ENCODE results near the gene HS6ST1. TPM values are rescaled to one million over a fixed set of nuclear protein-coding genes. Genes with fewer than 3 reads are reported as not detected.
"Not testable (repeated sequence)": the region's sequence is repeated elsewhere in the genome, so short reads cannot be mapped to it uniquely, and the experiment has no call there.

Gene HS6ST1
- total and polyA plus RNA-seq, 4 donors = 17.9 to 31.9 (median 25.4) TPM

DNA sequence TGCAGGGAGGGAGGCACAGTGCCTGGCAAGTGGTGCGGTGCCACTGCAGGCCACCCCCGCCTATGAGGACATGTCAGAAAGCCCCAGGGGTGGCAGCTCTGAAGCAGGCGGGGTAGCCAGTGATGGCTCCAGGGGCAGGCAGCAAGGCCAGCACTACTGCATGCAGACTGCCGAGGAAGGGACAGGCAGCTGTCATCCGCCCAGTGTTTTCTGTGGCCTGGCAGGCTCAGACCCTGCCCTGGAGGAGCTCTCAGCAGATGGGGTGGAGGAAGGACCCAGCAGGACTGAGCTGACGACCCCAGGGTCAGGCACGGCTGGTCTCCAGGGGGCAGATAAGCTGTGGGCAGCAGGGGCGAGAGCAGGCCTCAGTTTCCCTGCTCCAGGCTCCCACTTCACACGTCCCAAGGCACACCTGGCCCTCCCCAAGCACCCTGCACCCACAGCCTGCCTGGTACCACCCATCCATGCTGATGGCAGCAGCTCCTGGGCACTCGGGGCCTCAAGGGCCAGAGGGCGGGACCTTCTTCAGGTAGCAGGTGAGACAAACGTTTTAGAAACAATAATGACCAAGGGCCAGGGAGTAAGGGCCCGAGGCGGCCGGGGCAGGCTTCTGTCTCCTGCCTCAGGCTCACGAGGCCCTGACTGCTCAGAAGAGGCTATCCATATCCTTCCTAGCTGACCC, 48.5 kb downstream of the HS6ST1 start:
- Histone ChIP-seq H3K9me3 (ENCODE audit: control insufficient read depth in 4 of 4, low read length in 3 of 4) (no peaks in the 10 kb centered on the region), H3K4me3 (ENCODE audit: low read depth in 1 of 3, low read length in 3 of 3) (no peak overlapping the region), H3K4me1 (ENCODE audit: control insufficient read depth in 4 of 4, insufficient read depth in 4 of 4, low read length in 3 of 4) (peaks cover 16 to 53% (median 36%) of the 10 kb centered on the region in 4 donors), H3K27me3 (ENCODE audit: control insufficient read depth in 4 of 4, insufficient read depth in 4 of 4, low read length in 3 of 4) (no peaks in the 10 kb centered on the region), H3K36me3 (ENCODE audit: control insufficient read depth in 4 of 4, insufficient read depth in 3 of 4, low read depth in 1 of 4, low read length in 3 of 4) (peaks cover 0 to 6% (median 2%) of the 10 kb centered on the region in 4 donors), H3K27ac (ENCODE audit: low read depth in 1 of 2, low read length in 2 of 2) (peak overlapping the region; percentile 14 to 45), H3K9ac (ENCODE audit: low read depth in 1 of 2, low read length in 2 of 2) (no peak overlapping the region)
- DNase-seq (ENCODE audit: low spot score) = no peak
- WGBS = 82% methylated on average over 16 of the region's 16 CpGs
- no peak for TF ChIP-seq MAX (IDR thresholded peaks at IDR 0.05)
- no peak for TF ChIP-seq NR2F2 (IDR thresholded peaks at IDR 0.05)
- TF ChIP-seq JUND (IDR thresholded peaks at IDR 0.05) = no peak
- TF ChIP-seq YY1 (IDR thresholded peaks at IDR 0.05) = no peak

- peak; percentile 22 for DNase-seq (ENCODE audit: low spot score)
- Histone ChIP-seq H3K4me1 (ENCODE audit: control insufficient read depth in 4 of 4, insufficient read depth in 4 of 4, low read length in 3 of 4) (peaks cover 16 to 53% (median 36%) of the 10 kb centered on the region in 4 donors), H3K9ac (ENCODE audit: low read depth in 1 of 2, low read length in 2 of 2) (no peak overlapping the region), H3K9me3 (ENCODE audit: control insufficient read depth in 4 of 4, low read length in 3 of 4) (no peaks in the 10 kb centered on the region), H3K27me3 (ENCODE audit: control insufficient read depth in 4 of 4, insufficient read depth in 4 of 4, low read length in 3 of 4) (no peaks in the 10 kb centered on the region), H3K4me3 (ENCODE audit: low read depth in 1 of 3, low read length in 3 of 3) (no peak overlapping the region), H3K36me3 (ENCODE audit: control insufficient read depth in 4 of 4, insufficient read depth in 3 of 4, low read depth in 1 of 4, low read length in 3 of 4) (peaks cover 0 to 5% (median 1%) of the 10 kb centered on the region in 4 donors), H3K27ac (ENCODE audit: low read depth in 1 of 2, low read length in 2 of 2) (peak overlapping the region in 1 of 2 donors; percentile 45)
- TF ChIP-seq ZBTB33 (IDR thresholded peaks at IDR 0.05) = no peak
- WGBS = 87% methylated on average over 27 of the region's 27 CpGs
Measured at GRCh38 chr2:128269063-128269989, 49.3 kb downstream of the HS6ST1 start.

DNA sequence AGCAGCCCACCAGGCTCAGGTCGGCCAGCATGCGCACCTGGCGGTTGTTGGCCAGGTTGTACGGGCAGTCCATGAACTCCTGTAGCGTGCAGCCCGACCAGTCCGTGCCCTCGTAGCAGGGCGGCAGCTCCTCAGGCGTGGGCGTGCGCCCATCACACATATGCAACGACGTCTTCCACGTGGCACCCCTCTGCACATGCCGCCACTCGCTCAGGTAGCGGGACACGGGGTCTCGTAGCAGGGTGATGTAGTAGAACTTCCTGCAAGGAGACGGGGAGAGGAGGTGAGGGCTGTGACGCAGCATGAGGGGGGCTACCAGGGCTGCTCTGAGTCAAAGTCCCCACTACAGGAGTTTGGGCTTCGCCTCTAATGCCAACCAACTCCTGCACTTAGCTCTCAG, 50.1 kb downstream of the HS6ST1 start:
- not testable (repeated sequence) for H3K27me3 ChIP-seq (ENCODE audit: control insufficient read depth in 4 of 4, insufficient read depth in 4 of 4, low read length in 3 of 4); H3K27ac ChIP-seq (ENCODE audit: low read depth in 1 of 2, low read length in 2 of 2); H3K9me3 ChIP-seq (ENCODE audit: control insufficient read depth in 4 of 4, low read length in 3 of 4); H3K9ac ChIP-seq (ENCODE audit: low read depth in 1 of 2, low read length in 2 of 2); DNase-seq (ENCODE audit: low spot score); H3K4me3 ChIP-seq (ENCODE audit: low read depth in 1 of 3, low read length in 3 of 3); H3K36me3 ChIP-seq (ENCODE audit: control insufficient read depth in 4 of 4, insufficient read depth in 3 of 4, low read depth in 1 of 4, low read length in 3 of 4)
- H3K4me1 ChIP-seq (ENCODE audit: control insufficient read depth in 4 of 4, insufficient read depth in 4 of 4, low read length in 3 of 4) = peaks cover 16 to 49% (median 35%) of the 10 kb centered on the region in 4 donors
- WGBS = 95% methylated on average over 20 of the region's 23 CpGs

DNA sequence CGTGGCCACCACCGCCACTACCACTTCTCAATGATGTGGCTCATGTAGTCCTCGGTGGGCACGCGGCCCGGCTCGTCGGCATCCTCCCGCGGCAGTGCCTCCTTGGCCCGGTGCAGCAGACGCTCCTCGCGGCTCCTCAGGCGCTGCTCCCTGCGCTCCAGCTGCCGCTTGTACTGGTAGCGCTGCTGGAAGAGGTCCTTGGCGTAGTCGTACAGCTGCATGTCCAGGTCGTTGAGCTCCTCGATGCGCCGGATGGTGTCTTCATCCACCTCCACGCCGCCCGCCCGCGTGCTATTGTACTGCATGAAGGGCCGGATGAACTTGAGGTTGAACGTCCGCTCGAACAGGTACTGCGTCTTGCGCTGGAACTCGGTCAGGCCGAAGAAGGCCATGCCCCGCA, 50.5 kb downstream of the HS6ST1 start:
- not testable (repeated sequence) for H3K4me3 ChIP-seq (ENCODE audit: low read depth in 1 of 3, low read length in 3 of 3); H3K9ac ChIP-seq (ENCODE audit: low read depth in 1 of 2, low read length in 2 of 2); H3K36me3 ChIP-seq (ENCODE audit: control insufficient read depth in 4 of 4, insufficient read depth in 3 of 4, low read depth in 1 of 4, low read length in 3 of 4); DNase-seq (ENCODE audit: low spot score); H3K9me3 ChIP-seq (ENCODE audit: control insufficient read depth in 4 of 4, low read length in 3 of 4); H3K27me3 ChIP-seq (ENCODE audit: control insufficient read depth in 4 of 4, insufficient read depth in 4 of 4, low read length in 3 of 4); H3K27ac ChIP-seq (ENCODE audit: low read depth in 1 of 2, low read length in 2 of 2)
- peaks cover 16 to 44% (median 33%) of the 10 kb centered on the region in 4 donors for H3K4me1 ChIP-seq (ENCODE audit: control insufficient read depth in 4 of 4, insufficient read depth in 4 of 4, low read length in 3 of 4)
- WGBS = 97% methylated on average over 35 of the region's 38 CpGs

GRCh38 chr2:128267649-128268048, 51.0 kb downstream of the HS6ST1 start:
- H3K36me3 ChIP-seq (ENCODE audit: control insufficient read depth in 4 of 4, insufficient read depth in 3 of 4, low read depth in 1 of 4, low read length in 3 of 4); H3K9ac ChIP-seq (ENCODE audit: low read depth in 1 of 2, low read length in 2 of 2); H3K4me3 ChIP-seq (ENCODE audit: low read depth in 1 of 3, low read length in 3 of 3); H3K9me3 ChIP-seq (ENCODE audit: control insufficient read depth in 4 of 4, low read length in 3 of 4); H3K27me3 ChIP-seq (ENCODE audit: control insufficient read depth in 4 of 4, insufficient read depth in 4 of 4, low read length in 3 of 4); H3K27ac ChIP-seq (ENCODE audit: low read depth in 1 of 2, low read length in 2 of 2): not testable (repeated sequence)
- peak; percentile 19 for DNase-seq (ENCODE audit: low spot score)
- WGBS = 88% methylated on average over 11 of the region's 11 CpGs
- peaks cover 16 to 39% (median 32%) of the 10 kb centered on the region in 4 donors for H3K4me1 ChIP-seq (ENCODE audit: control insufficient read depth in 4 of 4, insufficient read depth in 4 of 4, low read length in 3 of 4)

DNA sequence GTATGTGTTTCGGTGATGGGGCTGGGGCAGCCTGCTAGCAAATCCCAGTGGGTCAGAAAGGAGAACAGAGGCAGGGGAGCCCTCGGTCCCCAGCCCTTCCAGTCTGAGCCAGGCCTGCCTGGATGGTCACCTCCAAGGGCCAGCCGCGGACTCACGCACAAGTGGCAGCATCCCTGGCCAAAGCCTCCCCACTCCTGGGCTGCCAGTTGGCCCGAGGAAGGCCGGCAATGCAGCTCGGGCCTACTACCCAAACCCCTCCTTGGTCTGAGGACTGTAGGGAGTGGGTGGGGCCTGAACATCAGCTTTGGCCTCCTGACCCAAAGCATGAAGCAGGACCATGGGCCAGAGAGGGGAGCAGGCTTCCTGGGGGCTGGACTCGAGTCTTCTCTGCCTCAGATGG, 51.5 kb downstream of the HS6ST1 start:
- H3K27ac ChIP-seq (ENCODE audit: low read depth in 1 of 2, low read length in 2 of 2); H3K36me3 ChIP-seq (ENCODE audit: control insufficient read depth in 4 of 4, insufficient read depth in 3 of 4, low read depth in 1 of 4, low read length in 3 of 4); H3K9me3 ChIP-seq (ENCODE audit: control insufficient read depth in 4 of 4, low read length in 3 of 4); H3K27me3 ChIP-seq (ENCODE audit: control insufficient read depth in 4 of 4, insufficient read depth in 4 of 4, low read length in 3 of 4); H3K4me3 ChIP-seq (ENCODE audit: low read depth in 1 of 3, low read length in 3 of 3); H3K9ac ChIP-seq (ENCODE audit: low read depth in 1 of 2, low read length in 2 of 2); DNase-seq (ENCODE audit: low spot score): not testable (repeated sequence)
- peaks cover 13 to 34% (median 28%) of the 10 kb centered on the region in 4 donors for H3K4me1 ChIP-seq (ENCODE audit: control insufficient read depth in 4 of 4, insufficient read depth in 4 of 4, low read length in 3 of 4)
- 91% methylated on average over 6 of the region's 9 CpGs for WGBS

GRCh38 chr2:128266463-128266862, 52.2 kb downstream of the HS6ST1 start:
- 93% methylated on average over 8 of the region's 8 CpGs for WGBS
- peaks cover 11 to 27% (median 21%) of the 10 kb centered on the region in 4 donors for H3K4me1 ChIP-seq (ENCODE audit: control insufficient read depth in 4 of 4, insufficient read depth in 4 of 4, low read length in 3 of 4)
- H3K9me3 ChIP-seq (ENCODE audit: control insufficient read depth in 4 of 4, low read length in 3 of 4); H3K9ac ChIP-seq (ENCODE audit: low read depth in 1 of 2, low read length in 2 of 2); H3K27ac ChIP-seq (ENCODE audit: low read depth in 1 of 2, low read length in 2 of 2); H3K4me3 ChIP-seq (ENCODE audit: low read depth in 1 of 3, low read length in 3 of 3); H3K27me3 ChIP-seq (ENCODE audit: control insufficient read depth in 4 of 4, insufficient read depth in 4 of 4, low read length in 3 of 4); H3K36me3 ChIP-seq (ENCODE audit: control insufficient read depth in 4 of 4, insufficient read depth in 3 of 4, low read depth in 1 of 4, low read length in 3 of 4): not testable (repeated sequence)
- peak; percentile 8 for DNase-seq (ENCODE audit: low spot score)
